ENCODE results near the gene ALDH1A3.

DNA sequence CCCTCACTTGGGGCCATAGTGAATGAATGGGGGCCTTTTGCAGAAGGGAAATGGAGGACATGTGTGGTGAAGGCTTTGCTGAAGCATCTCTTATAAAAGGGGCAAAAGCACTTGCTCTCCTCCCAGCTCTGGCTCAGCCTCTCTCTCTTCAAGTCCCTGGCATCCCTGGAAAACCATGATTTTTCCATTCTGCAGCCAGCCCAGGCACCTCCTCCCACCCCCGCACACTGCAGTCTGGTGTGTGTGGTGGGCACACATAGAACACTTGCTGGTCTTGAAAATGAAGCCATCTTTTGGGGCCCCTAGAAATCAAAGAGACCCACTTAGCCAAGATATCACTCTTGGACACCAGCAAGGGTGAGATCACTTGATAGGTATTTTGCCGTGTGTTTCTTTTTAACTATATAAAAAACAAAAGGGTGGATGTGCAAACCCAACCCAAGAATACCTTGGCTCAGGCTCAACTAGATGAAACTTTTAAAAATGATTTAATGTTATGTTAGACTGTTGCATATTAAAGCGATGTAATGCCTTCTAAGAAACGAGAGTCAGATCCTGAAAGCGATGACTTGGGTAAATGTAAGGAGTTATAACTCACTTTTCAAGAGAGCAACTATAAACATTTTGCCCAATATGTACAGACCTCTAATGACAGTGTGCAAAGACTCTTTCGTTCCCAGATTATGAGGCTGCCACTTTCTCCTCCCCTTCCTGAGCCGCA, 16.4 kb upstream of the ALDH1A3 start:
- TF ChIP-seq, protein P1, sequence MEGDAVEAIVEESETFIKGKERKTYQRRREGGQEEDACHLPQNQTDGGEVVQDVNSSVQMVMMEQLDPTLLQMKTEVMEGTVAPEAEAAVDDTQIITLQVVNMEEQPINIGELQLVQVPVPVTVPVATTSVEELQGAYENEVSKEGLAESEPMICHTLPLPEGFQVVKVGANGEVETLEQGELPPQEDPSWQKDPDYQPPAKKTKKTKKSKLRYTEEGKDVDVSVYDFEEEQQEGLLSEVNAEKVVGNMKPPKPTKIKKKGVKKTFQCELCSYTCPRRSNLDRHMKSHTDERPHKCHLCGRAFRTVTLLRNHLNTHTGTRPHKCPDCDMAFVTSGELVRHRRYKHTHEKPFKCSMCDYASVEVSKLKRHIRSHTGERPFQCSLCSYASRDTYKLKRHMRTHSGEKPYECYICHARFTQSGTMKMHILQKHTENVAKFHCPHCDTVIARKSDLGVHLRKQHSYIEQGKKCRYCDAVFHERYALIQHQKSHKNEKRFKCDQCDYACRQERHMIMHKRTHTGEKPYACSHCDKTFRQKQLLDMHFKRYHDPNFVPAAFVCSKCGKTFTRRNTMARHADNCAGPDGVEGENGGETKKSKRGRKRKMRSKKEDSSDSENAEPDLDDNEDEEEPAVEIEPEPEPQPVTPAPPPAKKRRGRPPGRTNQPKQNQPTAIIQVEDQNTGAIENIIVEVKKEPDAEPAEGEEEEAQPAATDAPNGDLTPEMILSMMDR (conservative IDR thresholded peaks at IDR 0.05; ENCODE audit: low read depth in 2 of 2), result no peak
- TF ChIP-seq EZH2 (IDR thresholded peaks at IDR 0.05; ENCODE audit: low read depth, unreplicated experiment), result no peak
- TF ChIP-seq, protein P2, sequence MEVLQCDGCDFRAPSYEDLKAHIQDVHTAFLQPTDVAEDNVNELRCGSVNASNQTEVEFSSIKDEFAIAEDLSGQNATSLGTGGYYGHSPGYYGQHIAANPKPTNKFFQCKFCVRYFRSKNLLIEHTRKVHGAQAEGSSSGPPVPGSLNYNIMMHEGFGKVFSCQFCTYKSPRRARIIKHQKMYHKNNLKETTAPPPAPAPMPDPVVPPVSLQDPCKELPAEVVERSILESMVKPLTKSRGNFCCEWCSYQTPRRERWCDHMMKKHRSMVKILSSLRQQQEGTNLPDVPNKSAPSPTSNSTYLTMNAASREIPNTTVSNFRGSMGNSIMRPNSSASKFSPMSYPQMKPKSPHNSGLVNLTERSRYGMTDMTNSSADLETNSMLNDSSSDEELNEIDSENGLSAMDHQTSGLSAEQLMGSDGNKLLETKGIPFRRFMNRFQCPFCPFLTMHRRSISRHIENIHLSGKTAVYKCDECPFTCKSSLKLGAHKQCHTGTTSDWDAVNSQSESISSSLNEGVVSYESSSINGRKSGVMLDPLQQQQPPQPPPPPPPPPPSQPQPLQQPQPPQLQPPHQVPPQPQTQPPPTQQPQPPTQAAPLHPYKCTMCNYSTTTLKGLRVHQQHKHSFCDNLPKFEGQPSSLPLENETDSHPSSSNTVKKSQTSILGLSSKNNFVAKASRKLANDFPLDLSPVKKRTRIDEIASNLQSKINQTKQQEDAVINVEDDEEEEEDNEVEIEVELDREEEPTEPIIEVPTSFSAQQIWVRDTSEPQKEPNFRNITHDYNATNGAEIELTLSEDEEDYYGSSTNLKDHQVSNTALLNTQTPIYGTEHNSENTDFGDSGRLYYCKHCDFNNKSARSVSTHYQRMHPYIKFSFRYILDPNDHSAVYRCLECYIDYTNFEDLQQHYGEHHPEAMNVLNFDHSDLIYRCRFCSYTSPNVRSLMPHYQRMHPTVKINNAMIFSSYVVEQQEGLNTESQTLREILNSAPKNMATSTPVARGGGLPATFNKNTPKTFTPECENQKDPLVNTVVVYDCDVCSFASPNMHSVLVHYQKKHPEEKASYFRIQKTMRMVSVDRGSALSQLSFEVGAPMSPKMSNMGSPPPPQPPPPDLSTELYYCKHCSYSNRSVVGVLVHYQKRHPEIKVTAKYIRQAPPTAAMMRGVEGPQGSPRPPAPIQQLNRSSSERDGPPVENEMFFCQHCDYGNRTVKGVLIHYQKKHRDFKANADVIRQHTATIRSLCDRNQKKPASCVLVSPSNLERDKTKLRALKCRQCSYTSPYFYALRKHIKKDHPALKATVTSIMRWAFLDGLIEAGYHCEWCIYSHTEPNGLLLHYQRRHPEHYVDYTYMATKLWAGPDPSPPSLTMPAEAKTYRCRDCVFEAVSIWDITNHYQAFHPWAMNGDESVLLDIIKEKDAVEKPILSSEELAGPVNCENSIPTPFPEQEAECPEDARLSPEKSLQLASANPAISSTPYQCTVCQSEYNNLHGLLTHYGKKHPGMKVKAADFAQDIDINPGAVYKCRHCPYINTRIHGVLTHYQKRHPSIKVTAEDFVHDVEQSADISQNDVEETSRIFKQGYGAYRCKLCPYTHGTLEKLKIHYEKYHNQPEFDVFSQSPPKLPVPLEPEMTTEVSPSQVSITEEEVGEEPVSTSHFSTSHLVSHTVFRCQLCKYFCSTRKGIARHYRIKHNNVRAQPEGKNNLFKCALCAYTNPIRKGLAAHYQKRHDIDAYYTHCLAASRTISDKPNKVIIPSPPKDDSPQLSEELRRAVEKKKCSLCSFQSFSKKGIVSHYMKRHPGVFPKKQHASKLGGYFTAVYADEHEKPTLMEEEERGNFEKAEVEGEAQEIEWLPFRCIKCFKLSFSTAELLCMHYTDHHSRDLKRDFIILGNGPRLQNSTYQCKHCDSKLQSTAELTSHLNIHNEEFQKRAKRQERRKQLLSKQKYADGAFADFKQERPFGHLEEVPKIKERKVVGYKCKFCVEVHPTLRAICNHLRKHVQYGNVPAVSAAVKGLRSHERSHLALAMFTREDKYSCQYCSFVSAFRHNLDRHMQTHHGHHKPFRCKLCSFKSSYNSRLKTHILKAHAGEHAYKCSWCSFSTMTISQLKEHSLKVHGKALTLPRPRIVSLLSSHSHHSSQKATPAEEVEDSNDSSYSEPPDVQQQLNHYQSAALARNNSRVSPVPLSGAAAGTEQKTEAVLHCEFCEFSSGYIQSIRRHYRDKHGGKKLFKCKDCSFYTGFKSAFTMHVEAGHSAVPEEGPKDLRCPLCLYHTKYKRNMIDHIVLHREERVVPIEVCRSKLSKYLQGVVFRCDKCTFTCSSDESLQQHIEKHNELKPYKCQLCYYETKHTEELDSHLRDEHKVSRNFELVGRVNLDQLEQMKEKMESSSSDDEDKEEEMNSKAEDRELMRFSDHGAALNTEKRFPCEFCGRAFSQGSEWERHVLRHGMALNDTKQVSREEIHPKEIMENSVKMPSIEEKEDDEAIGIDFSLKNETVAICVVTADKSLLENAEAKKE (CRISPR knock-in tag; IDR thresholded peaks at IDR 0.05), result no peak
- no peak for TF ChIP-seq EZH2phosphoT487 (IDR thresholded peaks at IDR 0.05; ENCODE audit: unreplicated experiment)
- TF ChIP-seq ZNF331 (CRISPR knock-in tag; IDR thresholded peaks at IDR 0.05; ENCODE audit: low read depth), result no peak
- TF ChIP-seq, protein P3, sequence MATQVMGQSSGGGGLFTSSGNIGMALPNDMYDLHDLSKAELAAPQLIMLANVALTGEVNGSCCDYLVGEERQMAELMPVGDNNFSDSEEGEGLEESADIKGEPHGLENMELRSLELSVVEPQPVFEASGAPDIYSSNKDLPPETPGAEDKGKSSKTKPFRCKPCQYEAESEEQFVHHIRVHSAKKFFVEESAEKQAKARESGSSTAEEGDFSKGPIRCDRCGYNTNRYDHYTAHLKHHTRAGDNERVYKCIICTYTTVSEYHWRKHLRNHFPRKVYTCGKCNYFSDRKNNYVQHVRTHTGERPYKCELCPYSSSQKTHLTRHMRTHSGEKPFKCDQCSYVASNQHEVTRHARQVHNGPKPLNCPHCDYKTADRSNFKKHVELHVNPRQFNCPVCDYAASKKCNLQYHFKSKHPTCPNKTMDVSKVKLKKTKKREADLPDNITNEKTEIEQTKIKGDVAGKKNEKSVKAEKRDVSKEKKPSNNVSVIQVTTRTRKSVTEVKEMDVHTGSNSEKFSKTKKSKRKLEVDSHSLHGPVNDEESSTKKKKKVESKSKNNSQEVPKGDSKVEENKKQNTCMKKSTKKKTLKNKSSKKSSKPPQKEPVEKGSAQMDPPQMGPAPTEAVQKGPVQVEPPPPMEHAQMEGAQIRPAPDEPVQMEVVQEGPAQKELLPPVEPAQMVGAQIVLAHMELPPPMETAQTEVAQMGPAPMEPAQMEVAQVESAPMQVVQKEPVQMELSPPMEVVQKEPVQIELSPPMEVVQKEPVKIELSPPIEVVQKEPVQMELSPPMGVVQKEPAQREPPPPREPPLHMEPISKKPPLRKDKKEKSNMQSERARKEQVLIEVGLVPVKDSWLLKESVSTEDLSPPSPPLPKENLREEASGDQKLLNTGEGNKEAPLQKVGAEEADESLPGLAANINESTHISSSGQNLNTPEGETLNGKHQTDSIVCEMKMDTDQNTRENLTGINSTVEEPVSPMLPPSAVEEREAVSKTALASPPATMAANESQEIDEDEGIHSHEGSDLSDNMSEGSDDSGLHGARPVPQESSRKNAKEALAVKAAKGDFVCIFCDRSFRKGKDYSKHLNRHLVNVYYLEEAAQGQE (IDR thresholded peaks at IDR 0.05; ENCODE audit: unreplicated experiment), result no peak
- no peak for TF ChIP-seq POLR2AphosphoS5 (IDR thresholded peaks at IDR 0.05; ENCODE audit: low read depth)
- TF ChIP-seq CREB1 (CRISPR knock-in tag; IDR thresholded peaks at IDR 0.05; ENCODE audit: low read depth), result no peak
- TF ChIP-seq JUNB (IDR thresholded peaks at IDR 0.05; ENCODE audit: unreplicated experiment), result no peak
